Bronchial epithelial cell (primary cell): ENCODE measurements around the gene PIH1D1. TPM values are rescaled to one million over a fixed set of nuclear protein-coding genes. Genes with fewer than 3 reads are reported as not detected.

Experiments
- DNase-seq: peaks from one replicate; pipeline ENCODE4 v3.0.0-alpha.2; 2010; ENCODE audit warnings: low read depth
- FAIRE-seq: peaks from 2 replicates; lab custom pipeline; 2011; peaks lifted over from hg19 to GRCh38; lab: Jason Lieb, UNC
- H3K27me3 ChIP-seq: 2 replicates; pipeline ENCODE4 v1.5.1; 2011; ENCODE audit warnings: low read length; ENCODE audit not compliant: control insufficient read depth, insufficient read depth
- H3K36me3 ChIP-seq: 2 replicates; pipeline ENCODE4 v1.5.1; 2011; ENCODE audit warnings: low read length; ENCODE audit not compliant: control insufficient read depth, insufficient read depth
- H3K4me3 ChIP-seq: 2 replicates; pipeline ENCODE4 v1.5.1; 2011; ENCODE audit warnings: mild to moderate bottlenecking, low read depth, low read length, control low read depth
- total RNA-seq: library from RNA; depleted of rRNA; stranded (reverse); fragments of >200 nt; gene quantifications from 2 replicates; pipeline ENCODE4 v1.2.1, GENCODE V29; 2014
- TF ChIP-seq, protein P1 (sequence below): IDR thresholded peaks from 2 replicates; pipeline ENCODE4 v1.5.1; 2011; ENCODE audit warnings: mild to moderate bottlenecking, moderate library complexity, low read length, control low read depth, inconsistent platforms; ENCODE audit not compliant: insufficient read depth, severe bottlenecking

Gene PIH1D1
- total RNA-seq, 1 donor from 2014 or later: 115 TPM

DNA sequence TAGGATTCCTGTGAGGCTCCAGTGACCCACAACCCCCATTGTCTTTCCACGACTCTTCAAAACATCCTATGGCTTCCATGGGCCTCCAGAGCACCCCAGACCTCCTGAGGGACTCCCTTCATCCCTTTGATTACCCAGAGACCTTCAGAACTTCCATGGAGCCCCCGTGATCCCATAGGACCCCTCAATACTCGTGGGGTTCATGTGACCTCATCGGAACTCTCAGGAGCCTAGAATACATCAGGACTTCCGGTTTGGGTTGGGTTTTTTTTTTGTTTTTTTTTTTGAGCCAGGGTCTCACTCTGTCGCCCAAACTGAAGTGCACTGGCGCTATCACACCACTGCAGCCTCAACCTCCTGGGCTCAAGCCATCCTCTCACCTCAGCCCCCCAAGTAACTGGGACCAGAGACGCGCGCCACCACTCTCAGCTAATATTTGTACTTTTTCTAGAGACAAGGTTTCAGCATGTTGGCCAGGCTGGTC, 2.2 kb upstream of the PIH1D1 start:
- DNase-seq (no peak), FAIRE-seq (no peak)
- Histone ChIP-seq H3K4me3 (peak overlapping the region; percentile 74), H3K36me3 (no peaks in the 10 kb centered on the region), H3K27me3 (no peaks in the 10 kb centered on the region)
- TF ChIP-seq, protein P1, sequence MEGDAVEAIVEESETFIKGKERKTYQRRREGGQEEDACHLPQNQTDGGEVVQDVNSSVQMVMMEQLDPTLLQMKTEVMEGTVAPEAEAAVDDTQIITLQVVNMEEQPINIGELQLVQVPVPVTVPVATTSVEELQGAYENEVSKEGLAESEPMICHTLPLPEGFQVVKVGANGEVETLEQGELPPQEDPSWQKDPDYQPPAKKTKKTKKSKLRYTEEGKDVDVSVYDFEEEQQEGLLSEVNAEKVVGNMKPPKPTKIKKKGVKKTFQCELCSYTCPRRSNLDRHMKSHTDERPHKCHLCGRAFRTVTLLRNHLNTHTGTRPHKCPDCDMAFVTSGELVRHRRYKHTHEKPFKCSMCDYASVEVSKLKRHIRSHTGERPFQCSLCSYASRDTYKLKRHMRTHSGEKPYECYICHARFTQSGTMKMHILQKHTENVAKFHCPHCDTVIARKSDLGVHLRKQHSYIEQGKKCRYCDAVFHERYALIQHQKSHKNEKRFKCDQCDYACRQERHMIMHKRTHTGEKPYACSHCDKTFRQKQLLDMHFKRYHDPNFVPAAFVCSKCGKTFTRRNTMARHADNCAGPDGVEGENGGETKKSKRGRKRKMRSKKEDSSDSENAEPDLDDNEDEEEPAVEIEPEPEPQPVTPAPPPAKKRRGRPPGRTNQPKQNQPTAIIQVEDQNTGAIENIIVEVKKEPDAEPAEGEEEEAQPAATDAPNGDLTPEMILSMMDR: no peak

DNA sequence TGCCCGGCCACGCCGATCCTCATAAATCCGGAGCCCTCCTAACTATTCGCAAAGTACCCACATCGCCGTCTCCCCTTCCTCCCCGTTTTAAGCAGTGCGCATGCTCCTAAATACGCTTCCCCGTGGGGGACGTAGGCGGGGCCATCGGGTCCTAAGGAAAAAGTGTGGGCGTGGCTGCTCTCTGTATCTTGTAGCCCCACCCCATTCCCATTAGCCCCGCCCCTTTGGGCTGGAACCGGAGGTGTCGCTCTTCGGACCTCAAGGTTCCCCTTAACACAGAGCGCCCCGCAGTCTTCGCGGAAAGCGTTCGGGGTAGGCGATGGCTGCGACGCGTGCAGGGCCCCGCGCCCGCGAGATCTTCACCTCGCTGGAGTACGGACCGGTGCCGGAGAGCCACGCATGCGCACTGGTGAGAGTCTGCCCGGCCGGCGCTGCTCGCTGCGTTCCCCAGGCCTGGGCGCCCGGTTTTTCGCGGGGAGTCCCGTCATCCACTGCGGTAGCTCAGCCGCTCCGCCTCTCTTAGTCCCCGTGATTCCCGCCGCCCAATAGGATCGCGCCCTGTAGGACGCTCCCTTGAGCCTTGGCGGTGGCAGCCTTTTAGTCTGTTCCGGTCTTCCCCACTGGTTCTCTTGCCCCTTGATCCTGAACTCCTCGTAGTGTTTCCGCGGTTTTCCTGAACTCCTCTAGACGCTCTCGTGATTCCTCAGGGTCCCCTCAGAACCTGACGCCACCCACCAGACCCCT, 1.6 kb upstream of the PIH1D1 start, which contains the start of gene ALDH16A1:
ALDH16A1 (plus strand) TSS at position 213 of the 744 bp plus-strand sequence; CDS start at position 320, 107 bp downstream.
- peaks cover 3% of the 10 kb centered on the region for H3K36me3 ChIP-seq
- no peak for FAIRE-seq
- H3K27me3 ChIP-seq: no peaks in the 10 kb centered on the region
- peak within 1 kb of the TSS; percentile 74 for H3K4me3 ChIP-seq
- DNase-seq: peak; percentile 90
- TF ChIP-seq, protein P1: no peak

DNA sequence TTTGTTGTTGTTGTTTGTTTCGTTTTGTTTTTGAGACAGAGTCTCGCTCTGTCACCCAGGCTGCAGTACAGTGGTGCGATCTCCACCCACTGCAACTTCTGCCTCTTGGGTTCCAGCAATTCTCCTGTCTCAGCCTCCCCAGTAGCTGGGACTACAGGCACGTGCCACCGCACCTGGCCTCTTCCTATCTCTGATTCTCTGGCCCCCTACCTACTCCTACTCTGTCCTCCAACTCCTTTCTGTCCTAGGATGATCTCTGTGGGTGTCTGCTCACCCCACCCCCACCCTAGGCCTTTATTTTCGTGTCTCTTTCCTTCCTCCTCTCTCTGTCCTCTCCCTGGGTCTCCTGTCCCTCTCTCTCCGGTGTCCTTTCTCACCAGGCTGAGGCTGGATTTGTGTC, 1.2 kb downstream of the PIH1D1 start:
- Histone ChIP-seq H3K36me3 (peaks cover 15% of the 10 kb centered on the region), H3K27me3 (no peaks in the 10 kb centered on the region), H3K4me3 (no peak overlapping the region)
- FAIRE-seq (no peak), DNase-seq (no peak)
- TF ChIP-seq, protein P1: no peak

DNA sequence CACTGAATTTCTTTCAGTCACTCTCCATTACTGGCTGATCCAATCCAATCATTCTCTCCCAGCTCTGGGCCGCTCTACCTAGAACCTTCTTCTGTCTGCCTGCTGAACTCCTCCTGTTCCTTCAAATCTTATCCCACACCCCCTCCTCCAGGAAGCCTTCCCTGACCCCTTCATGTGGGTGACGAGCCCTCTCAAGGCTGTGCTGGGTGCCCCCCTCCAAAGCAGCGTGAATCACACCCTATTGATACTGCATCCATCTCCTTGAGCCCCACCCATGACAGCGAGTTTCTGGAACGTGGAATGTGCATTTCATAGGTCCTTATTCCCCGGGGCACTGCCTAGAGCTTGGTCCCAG, 3.2 kb downstream of the PIH1D1 start:
- H3K4me3 ChIP-seq: no peak overlapping the region
- H3K27me3 ChIP-seq: no peaks in the 10 kb centered on the region
- H3K36me3 ChIP-seq: peaks cover 15% of the 10 kb centered on the region
- DNase-seq (no peak), FAIRE-seq (no peak)
- TF ChIP-seq, protein P1: no peak

DNA sequence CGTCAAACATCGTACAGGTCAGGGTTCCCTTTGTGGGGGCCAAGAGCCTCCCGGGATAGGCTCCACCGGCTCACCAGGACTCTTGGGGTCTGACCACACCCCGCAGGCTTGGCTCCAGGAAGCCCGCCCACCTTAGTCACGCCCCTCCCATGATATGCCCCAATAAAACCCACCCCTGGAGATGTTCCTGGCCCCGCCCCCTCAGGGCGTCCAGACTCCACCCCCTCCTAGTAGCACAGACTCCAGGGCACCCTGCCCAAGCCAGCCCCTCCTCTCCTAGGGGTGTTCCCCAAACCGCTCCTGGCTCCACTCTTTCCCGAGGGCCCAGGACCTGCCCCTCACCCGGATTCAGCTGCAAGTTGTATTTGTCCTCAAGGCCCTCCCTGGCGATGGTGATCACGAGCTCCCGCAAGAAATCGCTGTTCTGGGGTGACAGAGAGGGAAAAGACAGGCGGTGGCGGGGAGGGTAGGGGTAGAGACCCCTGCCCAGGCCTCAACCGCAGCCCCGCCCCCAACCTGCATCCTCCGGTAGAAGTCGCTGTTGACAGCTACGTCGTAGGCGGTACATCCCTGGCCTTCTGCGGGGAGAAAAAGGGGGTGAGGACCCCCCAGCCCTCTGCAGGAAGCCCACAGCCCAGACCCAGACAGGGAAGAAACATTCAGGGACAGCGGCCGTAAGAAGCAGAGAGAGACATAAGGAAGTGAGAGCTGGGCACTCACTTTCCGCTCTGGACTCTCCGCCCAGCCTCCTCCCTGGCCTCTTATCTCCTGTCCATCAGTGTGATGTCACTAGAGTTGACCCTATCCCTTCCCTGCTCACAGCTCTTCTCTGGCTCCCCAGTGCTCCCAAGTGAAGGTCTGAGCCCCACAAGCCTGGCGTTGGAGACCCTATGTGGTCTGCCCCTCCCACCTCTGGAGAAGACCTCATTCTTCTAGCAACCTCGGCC, 3.9 kb downstream of the PIH1D1 start:
- TF ChIP-seq, protein P1: no peak
- Histone ChIP-seq H3K4me3 (no peak overlapping the region), H3K36me3 (peaks cover 15% of the 10 kb centered on the region), H3K27me3 (no peaks in the 10 kb centered on the region)
- FAIRE-seq (no peak), DNase-seq (no peak)
